BLaER1 (cell line): Measurements from ENCODE around the gene GNAL.
A peak's percentile ranks its signal among the peaks of the same experiment; 100 is the strongest.

Source experiments
- H3K27ac ChIP-seq: shearing (Covaris generic); formaldehyde crosslinking; 2 replicates; pipeline ENCODE4 v1.8.1; 2022
- H3K27me3 ChIP-seq: shearing (Covaris generic); formaldehyde crosslinking; 2 replicates; pipeline ENCODE4 v1.8.1; 2022
- H3K36me3 ChIP-seq: shearing (Covaris generic); formaldehyde crosslinking; 2 replicates; pipeline ENCODE4 v1.8.1; 2022
- H3K4me1 ChIP-seq: shearing (Covaris generic); formaldehyde crosslinking; 2 replicates; pipeline ENCODE4 v1.8.1; 2022
- H3K4me2 ChIP-seq: shearing (Covaris generic); formaldehyde crosslinking; 2 replicates; pipeline ENCODE4 v1.8.1; 2022
- H3K4me3 ChIP-seq: shearing (Covaris generic); formaldehyde crosslinking; 2 replicates; pipeline ENCODE4 v1.8.1; 2022
- H3K9ac ChIP-seq: shearing (Covaris generic); formaldehyde crosslinking; 2 replicates; pipeline ENCODE4 v1.8.1; 2022
- H3K9me3 ChIP-seq: shearing (Covaris generic); formaldehyde crosslinking; 2 replicates; pipeline ENCODE4 v1.8.1; 2022
- H4K20me1 ChIP-seq: shearing (Covaris generic); formaldehyde crosslinking; 2 replicates; pipeline ENCODE4 v1.8.1; 2022
- Cebpa-rat ChIP-seq: shearing (Covaris generic); IDR thresholded peaks from 2 replicates; pipeline ENCODE4 v1.8.1; 2022

The GNAL gene

GRCh38 chr18:11834772-11835171 lies 145.7 kb downstream of the GNAL start:
- H3K36me3 ChIP-seq = no peaks in the 10 kb centered on the region
- no peak overlapping the region for H3K27ac ChIP-seq
- H3K4me2 ChIP-seq = no peak overlapping the region
- TF ChIP-seq Cebpa-rat = no peak
- H3K9ac ChIP-seq = no peak overlapping the region
- no peaks in the 10 kb centered on the region for H3K9me3 ChIP-seq
- H3K4me1 ChIP-seq = no peaks in the 10 kb centered on the region; the same call in 1 of the 2 replicates
- H3K4me3 ChIP-seq = no peak overlapping the region
- H4K20me1 ChIP-seq = no peaks in the 10 kb centered on the region
- H3K27me3 ChIP-seq = no peaks in the 10 kb centered on the region

GRCh38 chr18:11839556-11839955 lies 150.5 kb downstream of the GNAL start:
- Histone ChIP-seq H3K27me3 (no peaks in the 10 kb centered on the region), H3K4me1 (no peaks in the 10 kb centered on the region), H3K27ac (no peak overlapping the region), H3K36me3 (no peaks in the 10 kb centered on the region), H3K9me3 (no peaks in the 10 kb centered on the region), H3K9ac (no peak overlapping the region), H3K4me3 (no peak overlapping the region), H4K20me1 (no peaks in the 10 kb centered on the region), H3K4me2 (no peak overlapping the region)
- no peak for TF ChIP-seq Cebpa-rat

- Histone ChIP-seq H3K36me3 (no peaks in the 10 kb centered on the region), H3K4me2 (no peak overlapping the region), H3K27me3 (no peaks in the 10 kb centered on the region), H3K9me3 (no peaks in the 10 kb centered on the region), H3K9ac (no peak overlapping the region), H3K4me3 (no peak overlapping the region), H4K20me1 (no peaks in the 10 kb centered on the region), H3K27ac (no peak overlapping the region), H3K4me1 (no peaks in the 10 kb centered on the region)
- no peak for TF ChIP-seq Cebpa-rat
Measured at GRCh38 chr18:11840493-11840892, 151.4 kb downstream of the GNAL start.

- TF ChIP-seq Cebpa-rat = no peak
- Histone ChIP-seq H3K27me3 (no peaks in the 10 kb centered on the region), H3K9ac (no peak overlapping the region), H4K20me1 (no peaks in the 10 kb centered on the region), H3K4me3 (no peak overlapping the region), H3K27ac (no peak overlapping the region), H3K36me3 (no peaks in the 10 kb centered on the region), H3K9me3 (no peaks in the 10 kb centered on the region), H3K4me1 (no peaks in the 10 kb centered on the region), H3K4me2 (no peak overlapping the region)
Measured at GRCh38 chr18:11842562-11842961, 153.5 kb downstream of the GNAL start.

GRCh38 chr18:11844436-11844835 lies 155.4 kb downstream of the GNAL start:
- Histone ChIP-seq H3K4me1 (no peaks in the 10 kb centered on the region), H3K9me3 (no peaks in the 10 kb centered on the region), H3K36me3 (no peaks in the 10 kb centered on the region), H3K27ac (no peak overlapping the region), H3K9ac (no peak overlapping the region), H3K4me3 (no peak overlapping the region), H3K27me3 (no peaks in the 10 kb centered on the region), H4K20me1 (no peaks in the 10 kb centered on the region), H3K4me2 (no peak overlapping the region)
- no peak for TF ChIP-seq Cebpa-rat

GRCh38 chr18:11845654-11846053 lies 156.6 kb downstream of the GNAL start:
- no peaks in the 10 kb centered on the region for H3K9me3 ChIP-seq
- H3K9ac ChIP-seq = no peak overlapping the region
- no peaks in the 10 kb centered on the region for H3K27me3 ChIP-seq
- no peaks in the 10 kb centered on the region for H4K20me1 ChIP-seq
- TF ChIP-seq Cebpa-rat = no peak
- no peaks in the 10 kb centered on the region for H3K36me3 ChIP-seq
- H3K4me2 ChIP-seq = no peak overlapping the region
- H3K4me1 ChIP-seq = peaks cover 11% of the 10 kb centered on the region
- no peak overlapping the region for H3K4me3 ChIP-seq
- H3K27ac ChIP-seq = no peak overlapping the region

- no peak for TF ChIP-seq Cebpa-rat
- Histone ChIP-seq H3K36me3 (no peaks in the 10 kb centered on the region), H3K27ac (no peak overlapping the region), H3K4me1 (peaks cover 16% of the 10 kb centered on the region), H3K4me3 (no peak overlapping the region), H3K9me3 (no peaks in the 10 kb centered on the region), H3K27me3 (no peaks in the 10 kb centered on the region), H3K4me2 (no peak overlapping the region), H3K9ac (no peak overlapping the region), H4K20me1 (peaks cover 14% of the 10 kb centered on the region)
Measured at GRCh38 chr18:11847811-11848210, 158.7 kb downstream of the GNAL start.

GRCh38 chr18:11849279-11849678 lies 160.2 kb downstream of the GNAL start:
- Histone ChIP-seq H3K4me2 (no peak overlapping the region), H3K4me1 (peaks cover 28% of the 10 kb centered on the region), H4K20me1 (peaks cover 29% of the 10 kb centered on the region), H3K9ac (no peak overlapping the region), H3K4me3 (no peak overlapping the region), H3K27me3 (no peaks in the 10 kb centered on the region), H3K9me3 (no peaks in the 10 kb centered on the region), H3K36me3 (peaks cover under 1% of the 10 kb centered on the region; the same call in 1 of the 2 replicates), H3K27ac (no peak overlapping the region)
- TF ChIP-seq Cebpa-rat = no peak

GRCh38 chr18:11849841-11850634 lies 161.0 kb downstream of the GNAL start:
- Histone ChIP-seq H3K4me3 (peak overlapping the region; percentile 96), H4K20me1 (peaks cover 37% of the 10 kb centered on the region), H3K36me3 (peaks cover 8% of the 10 kb centered on the region), H3K9ac (peak overlapping the region; percentile 97; the same call in 1 of the 2 replicates), H3K9me3 (no peaks in the 10 kb centered on the region), H3K4me2 (peak overlapping the region; percentile 85), H3K27ac (no peak overlapping the region), H3K4me1 (peaks cover 28% of the 10 kb centered on the region), H3K27me3 (no peaks in the 10 kb centered on the region)
- no peak for TF ChIP-seq Cebpa-rat

GRCh38 chr18:11850821-11851145 lies 161.7 kb downstream of the GNAL start:
- H3K4me2 ChIP-seq = peak overlapping the region; percentile 85
- no peaks in the 10 kb centered on the region for H3K27me3 ChIP-seq
- peaks cover 9% of the 10 kb centered on the region for H3K36me3 ChIP-seq
- H3K27ac ChIP-seq = peak overlapping the region; percentile 93
- peaks cover 28% of the 10 kb centered on the region for H3K4me1 ChIP-seq
- peak overlapping the region; percentile 97 for H3K9ac ChIP-seq
- peak overlapping the region; percentile 96 for H3K4me3 ChIP-seq
- peaks cover 42% of the 10 kb centered on the region for H4K20me1 ChIP-seq
- TF ChIP-seq Cebpa-rat = no peak
- H3K9me3 ChIP-seq = no peaks in the 10 kb centered on the region
